DOHH2 (cell line): ENCODE data around the gene SCD.

Experiments used
- H3F3A ChIP-seq: fragments of 200-600 bp; sonication (generic), shearing (Covaris generic); 2 replicates; pipeline ENCODE4 v1.6.0; 2016; ENCODE audit warnings: antibody characterized with exemption, mild to moderate bottlenecking; ENCODE audit not compliant: control insufficient read depth, insufficient read depth
- H3K27ac ChIP-seq: fragments of 200-600 bp; sonication (generic); 2 replicates; pipeline ENCODE4 v1.5.1; 2014; ENCODE audit warnings: low read depth, mild to moderate bottlenecking, low read length, moderate library complexity
- H3K27me3 ChIP-seq: fragments of 200-600 bp; sonication (generic); 2 replicates; pipeline ENCODE4 v1.6.1; 2014; ENCODE audit warnings: mild to moderate bottlenecking, low read length, mixed read lengths; ENCODE audit not compliant: control insufficient read depth
- H3K36me3 ChIP-seq: fragments of 200-600 bp; sonication (generic); 2 replicates; pipeline ENCODE4 v1.6.1; 2014; ENCODE audit warnings: mild to moderate bottlenecking, low read length, moderate library complexity, mixed read lengths; ENCODE audit not compliant: control insufficient read depth
- H3K4me1 ChIP-seq: fragments of 200-600 bp; sonication (generic); 2 replicates; pipeline ENCODE4 v1.6.1; 2014; ENCODE audit warnings: mild to moderate bottlenecking, low read length, mixed read lengths; ENCODE audit not compliant: control insufficient read depth
- H3K4me2 ChIP-seq: fragments of 200-600 bp; sonication (generic); 2 replicates; pipeline ENCODE4 v1.6.0; 2014; ENCODE audit warnings: mild to moderate bottlenecking, low read length, moderate library complexity
- H3K4me3 ChIP-seq: fragments of 200-600 bp; sonication (generic); 2 replicates; pipeline ENCODE4 v1.5.1; 2014; ENCODE audit warnings: mild to moderate bottlenecking, low read length, mixed read lengths
- H3K79me2 ChIP-seq: fragments of 200-600 bp; sonication (generic); 2 replicates; pipeline ENCODE4 v1.6.1; 2014; ENCODE audit warnings: mild to moderate bottlenecking, low read length, mixed read lengths; ENCODE audit not compliant: control insufficient read depth
- H3K9me2 ChIP-seq: fragments of 200-600 bp; sonication (generic); replicated peaks from 2 replicates; pipeline ENCODE4 v1.6.1; 2014; ENCODE audit warnings: mild to moderate bottlenecking, low read length, mixed read lengths; ENCODE audit not compliant: control insufficient read depth
- H3K9me3 ChIP-seq: fragments of 200-600 bp; sonication (generic); 2 replicates; pipeline ENCODE4 v1.6.1; 2014; ENCODE audit warnings: antibody characterized with exemption, low read length, mixed read lengths; ENCODE audit not compliant: control insufficient read depth, insufficient read depth
- H4K20me1 ChIP-seq: fragments of 200-600 bp; sonication (generic); 2 replicates; pipeline ENCODE4 v1.6.0; 2014; ENCODE audit warnings: low read depth, mild to moderate bottlenecking, antibody characterized with exemption, low read length, moderate library complexity; ENCODE audit not compliant: control insufficient read depth, insufficient read depth
- EZH2phosphoT487 ChIP-seq: fragments of 200-600 bp; sonication (generic); IDR thresholded peaks from 2 replicates; pipeline ENCODE4 v1.6.1; 2017; ENCODE audit warnings: borderline replicate concordance, mild to moderate bottlenecking, antibody characterized with exemption, low read length, moderate library complexity, mixed read lengths
- TF ChIP-seq, protein P1 (sequence below): fragments of 200-600 bp; sonication (generic); IDR thresholded peaks from one replicate; pipeline ENCODE4 v1.5.1; 2014; ENCODE audit warnings: antibody characterized with exemption, mild to moderate bottlenecking, low read depth, low read length; ENCODE audit not compliant: poor library complexity, severe bottlenecking

The SCD gene

DNA sequence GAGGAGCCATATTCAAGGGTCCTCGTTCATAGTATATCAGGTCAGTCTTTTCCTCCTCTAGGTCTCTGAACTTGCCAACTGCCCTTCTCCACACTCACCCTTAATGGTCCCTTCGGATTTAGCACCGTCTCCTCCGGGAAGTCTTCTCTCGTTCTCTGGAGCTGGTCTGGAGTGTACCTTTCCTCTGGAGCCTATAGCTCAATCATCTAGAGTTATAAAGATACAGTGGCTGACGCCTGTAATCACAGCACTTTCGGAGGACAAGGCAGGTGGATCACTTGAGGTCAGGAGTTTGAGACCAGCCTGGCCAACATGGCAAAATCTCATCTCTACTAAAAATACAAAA lies 4.4 kb upstream of the SCD start:
- Histone ChIP-seq H3K4me1 (peaks cover 66% of the 10 kb centered on the region), H3K4me2 (no peak overlapping the region), H3K36me3 (peaks cover 6% of the 10 kb centered on the region), H3K4me3 (no peak overlapping the region), H3K27ac (no peak overlapping the region), H3K27me3 (no peaks in the 10 kb centered on the region), H3F3A (peaks cover 9% of the 10 kb centered on the region), H4K20me1 (no peaks in the 10 kb centered on the region), H3K79me2 (peaks cover 21% of the 10 kb centered on the region), H3K9me3 (no peaks in the 10 kb centered on the region), H3K9me2 (no peaks in the 10 kb centered on the region)
- no peak for TF ChIP-seq EZH2phosphoT487
- TF ChIP-seq, protein P1, sequence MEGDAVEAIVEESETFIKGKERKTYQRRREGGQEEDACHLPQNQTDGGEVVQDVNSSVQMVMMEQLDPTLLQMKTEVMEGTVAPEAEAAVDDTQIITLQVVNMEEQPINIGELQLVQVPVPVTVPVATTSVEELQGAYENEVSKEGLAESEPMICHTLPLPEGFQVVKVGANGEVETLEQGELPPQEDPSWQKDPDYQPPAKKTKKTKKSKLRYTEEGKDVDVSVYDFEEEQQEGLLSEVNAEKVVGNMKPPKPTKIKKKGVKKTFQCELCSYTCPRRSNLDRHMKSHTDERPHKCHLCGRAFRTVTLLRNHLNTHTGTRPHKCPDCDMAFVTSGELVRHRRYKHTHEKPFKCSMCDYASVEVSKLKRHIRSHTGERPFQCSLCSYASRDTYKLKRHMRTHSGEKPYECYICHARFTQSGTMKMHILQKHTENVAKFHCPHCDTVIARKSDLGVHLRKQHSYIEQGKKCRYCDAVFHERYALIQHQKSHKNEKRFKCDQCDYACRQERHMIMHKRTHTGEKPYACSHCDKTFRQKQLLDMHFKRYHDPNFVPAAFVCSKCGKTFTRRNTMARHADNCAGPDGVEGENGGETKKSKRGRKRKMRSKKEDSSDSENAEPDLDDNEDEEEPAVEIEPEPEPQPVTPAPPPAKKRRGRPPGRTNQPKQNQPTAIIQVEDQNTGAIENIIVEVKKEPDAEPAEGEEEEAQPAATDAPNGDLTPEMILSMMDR, result no peak

DNA sequence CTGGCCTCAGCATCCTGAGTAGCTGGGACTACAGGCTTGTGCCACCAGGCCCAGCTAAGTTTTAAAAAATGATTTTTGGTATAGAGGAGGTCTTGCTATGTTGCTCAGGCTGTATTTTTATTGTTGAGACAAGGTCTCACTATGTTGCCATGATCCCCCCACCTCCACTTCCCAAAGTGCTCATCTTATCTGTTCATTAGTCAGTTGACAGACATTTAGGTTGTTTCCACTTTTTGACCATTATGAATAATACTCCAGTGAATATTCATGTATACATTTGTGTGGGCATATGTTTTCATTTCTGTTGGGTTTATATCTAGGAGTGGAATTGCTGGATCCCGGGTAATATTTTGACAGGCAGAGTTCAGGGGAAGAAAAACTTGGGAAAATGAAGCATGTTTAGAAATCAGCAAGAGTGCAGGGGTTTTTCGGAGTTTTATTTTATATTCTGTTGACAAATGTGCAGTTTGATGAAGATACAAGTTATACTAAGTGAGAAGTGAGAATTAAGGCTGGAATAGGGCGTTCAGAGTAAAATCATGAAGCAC lies 2.7 kb upstream of the SCD start:
- Histone ChIP-seq H3K27me3 (no peaks in the 10 kb centered on the region), H3K36me3 (peaks cover 23% of the 10 kb centered on the region), H3K27ac (no peak overlapping the region), H3K79me2 (peaks cover 38% of the 10 kb centered on the region), H3K4me2 (no peak overlapping the region), H3K9me2 (no peaks in the 10 kb centered on the region), H3F3A (peaks cover 9% of the 10 kb centered on the region), H3K9me3 (no peaks in the 10 kb centered on the region), H3K4me1 (peaks cover 66% of the 10 kb centered on the region), H4K20me1 (peaks cover 12% of the 10 kb centered on the region), H3K4me3 (no peak overlapping the region)
- TF ChIP-seq EZH2phosphoT487, result no peak
- TF ChIP-seq, protein P1, result no peak

DNA sequence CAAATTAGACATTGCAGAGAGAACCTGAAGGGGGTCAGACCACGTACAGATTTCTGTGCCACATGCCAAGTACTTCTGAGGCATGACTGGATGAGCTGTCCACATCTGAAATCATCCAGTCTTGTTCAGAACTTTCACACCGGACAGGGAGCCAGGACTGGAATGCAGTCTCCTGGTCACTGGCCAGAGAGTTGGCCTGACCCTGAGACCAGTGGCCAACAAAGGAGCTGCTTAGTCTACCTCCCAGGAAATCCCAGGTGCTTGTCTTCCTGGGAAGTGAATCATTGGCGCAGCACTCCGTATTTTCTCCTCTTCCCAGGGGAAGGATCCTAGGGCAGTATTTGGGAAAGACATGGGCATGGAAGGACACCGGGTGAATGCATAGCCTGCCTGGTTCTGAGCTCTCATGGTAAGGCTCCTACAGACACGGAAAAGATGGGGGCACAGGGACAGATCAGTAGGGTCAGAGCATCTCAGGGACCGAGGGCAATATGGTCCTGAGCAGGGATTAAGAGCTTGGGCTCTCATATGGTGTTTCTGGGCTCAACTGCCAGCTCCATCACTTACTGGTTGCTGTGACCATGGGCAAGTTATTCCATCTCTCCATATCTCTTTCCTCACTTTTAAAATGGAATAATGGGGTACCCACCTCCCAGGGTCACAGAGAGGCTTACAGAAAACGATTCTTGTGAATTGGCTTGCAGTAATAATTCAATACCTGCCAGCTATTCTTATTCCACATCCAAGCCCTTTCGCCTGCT lies 1.3 kb upstream of the SCD start:
- Histone ChIP-seq H3K79me2 (peaks cover 52% of the 10 kb centered on the region), H3F3A (peaks cover 9% of the 10 kb centered on the region), H4K20me1 (peaks cover 26% of the 10 kb centered on the region), H3K4me1 (peaks cover 69% of the 10 kb centered on the region), H3K27me3 (no peaks in the 10 kb centered on the region), H3K9me2 (no peaks in the 10 kb centered on the region), H3K36me3 (peaks cover 38% of the 10 kb centered on the region), H3K9me3 (no peaks in the 10 kb centered on the region), H3K4me2 (peak overlapping the region; percentile 95), H3K27ac (peak overlapping the region; percentile 82), H3K4me3 (peak overlapping the region; percentile 90)
- TF ChIP-seq, protein P1, result no peak
